GM12873 (cell line): Measurements from ENCODE around the gene TBRG4.

ENCODE experiments used
- TF ChIP-seq, protein P1 (sequence below): IDR thresholded peaks from 2 replicates; pipeline ENCODE4 v1.5.1; 2012; ENCODE audit warnings: low read depth, mild to moderate bottlenecking, moderate library complexity, low read length, control low read depth; ENCODE audit not compliant: insufficient read depth; ENCODE audit errors: missing control alignments

The TBRG4 gene

DNA sequence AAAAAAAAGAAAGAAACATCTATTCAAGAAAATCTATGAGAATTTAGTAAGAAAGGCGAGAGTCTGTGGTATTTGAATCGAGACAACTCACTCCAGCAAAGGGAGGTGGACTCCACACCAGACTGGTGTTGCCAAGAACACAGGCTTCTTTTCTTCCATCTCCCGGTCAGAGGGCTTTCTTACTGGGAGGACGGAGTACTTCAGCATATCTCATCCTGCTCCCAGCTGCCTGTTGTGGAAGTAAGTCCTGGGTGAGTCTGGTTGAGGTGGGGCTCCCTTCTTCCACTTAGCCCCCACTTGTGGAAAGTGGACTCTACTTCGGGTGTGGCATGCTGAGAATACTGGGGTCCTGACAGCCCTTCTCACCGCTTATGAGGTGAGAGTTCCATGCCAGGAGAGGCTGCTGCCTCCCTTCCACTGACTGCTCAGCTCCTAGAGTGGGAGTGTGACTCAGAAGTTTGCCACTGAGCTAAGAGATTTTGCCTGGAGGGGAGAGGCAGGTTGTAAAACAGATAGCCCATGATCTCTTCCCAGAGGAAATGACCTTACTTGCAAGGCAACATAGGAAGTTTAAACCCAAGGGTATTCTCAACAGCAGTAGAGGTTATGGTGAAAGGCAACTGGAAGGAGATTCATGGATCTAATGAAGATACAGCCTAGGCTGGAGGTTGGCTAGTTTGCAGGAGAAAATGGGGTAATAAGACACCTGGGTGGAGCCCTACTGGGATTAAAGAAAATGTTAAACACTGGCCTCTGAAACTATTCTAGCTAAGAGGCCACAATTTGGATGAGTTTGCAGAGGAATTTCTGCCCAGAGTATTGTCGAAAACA is 19.2 kb downstream of the TBRG4 start:
- TF ChIP-seq, protein P1, sequence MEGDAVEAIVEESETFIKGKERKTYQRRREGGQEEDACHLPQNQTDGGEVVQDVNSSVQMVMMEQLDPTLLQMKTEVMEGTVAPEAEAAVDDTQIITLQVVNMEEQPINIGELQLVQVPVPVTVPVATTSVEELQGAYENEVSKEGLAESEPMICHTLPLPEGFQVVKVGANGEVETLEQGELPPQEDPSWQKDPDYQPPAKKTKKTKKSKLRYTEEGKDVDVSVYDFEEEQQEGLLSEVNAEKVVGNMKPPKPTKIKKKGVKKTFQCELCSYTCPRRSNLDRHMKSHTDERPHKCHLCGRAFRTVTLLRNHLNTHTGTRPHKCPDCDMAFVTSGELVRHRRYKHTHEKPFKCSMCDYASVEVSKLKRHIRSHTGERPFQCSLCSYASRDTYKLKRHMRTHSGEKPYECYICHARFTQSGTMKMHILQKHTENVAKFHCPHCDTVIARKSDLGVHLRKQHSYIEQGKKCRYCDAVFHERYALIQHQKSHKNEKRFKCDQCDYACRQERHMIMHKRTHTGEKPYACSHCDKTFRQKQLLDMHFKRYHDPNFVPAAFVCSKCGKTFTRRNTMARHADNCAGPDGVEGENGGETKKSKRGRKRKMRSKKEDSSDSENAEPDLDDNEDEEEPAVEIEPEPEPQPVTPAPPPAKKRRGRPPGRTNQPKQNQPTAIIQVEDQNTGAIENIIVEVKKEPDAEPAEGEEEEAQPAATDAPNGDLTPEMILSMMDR: no peak

DNA sequence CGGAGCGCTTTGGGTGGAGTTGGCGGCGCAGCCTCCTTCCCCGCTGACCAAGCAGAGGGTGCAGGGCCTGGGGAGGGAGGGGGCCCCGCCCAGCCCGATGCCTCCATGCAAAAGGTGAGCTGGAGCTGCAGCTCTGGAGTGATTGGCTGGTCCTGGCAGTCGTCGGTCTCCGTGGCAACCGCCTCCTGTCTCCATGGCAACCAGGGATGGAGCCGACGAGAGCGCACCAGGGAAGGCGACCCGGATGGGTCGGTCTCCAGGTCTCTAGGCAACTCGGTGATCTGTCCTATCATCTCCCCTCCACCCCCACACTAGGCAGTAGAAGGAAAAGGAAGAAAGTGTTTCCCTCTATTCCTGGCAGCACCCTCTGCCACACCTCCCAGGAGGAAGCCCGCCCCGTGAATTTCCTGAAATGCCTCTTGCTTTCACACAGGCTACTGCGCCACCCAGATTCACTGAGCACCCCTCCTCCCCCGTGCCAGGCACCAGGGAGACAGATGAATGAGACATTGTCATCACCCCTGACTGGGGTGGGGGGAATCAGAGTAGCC is 22.1 kb downstream of the TBRG4 start:
- TF ChIP-seq, protein P1: no peak

DNA sequence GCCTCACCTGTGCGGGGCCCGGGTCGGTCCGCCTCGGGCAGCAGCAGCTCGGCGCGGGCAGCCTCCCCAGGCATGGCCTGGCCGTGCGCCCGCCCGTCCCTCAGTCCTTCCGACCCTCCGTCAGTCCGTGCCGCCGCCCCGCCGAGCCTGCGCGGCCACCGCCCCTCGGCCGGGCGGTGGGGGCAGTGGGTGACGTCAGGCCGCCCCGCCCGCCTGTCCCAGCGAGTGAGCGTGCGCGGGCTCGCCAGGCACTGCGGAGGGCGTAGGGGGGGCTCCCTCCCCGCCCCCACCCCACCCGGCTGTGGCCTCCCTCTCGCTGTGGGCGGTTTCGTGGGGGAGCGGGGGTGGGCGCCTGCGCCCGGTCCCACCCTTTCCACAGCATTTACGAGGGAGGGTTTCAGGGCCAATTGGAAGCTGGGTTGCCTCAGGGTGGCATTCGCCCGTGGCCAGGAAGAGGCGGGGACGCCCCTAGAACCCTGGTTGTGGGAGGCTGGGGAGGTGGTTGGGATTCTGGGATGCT is 22.6 kb downstream of the TBRG4 start, which contains the start of gene NACAD:
Gene NACAD, minus strand, starts transcription at position 149 of the 520 bp plus-strand sequence. Its CDS starts 75 bp downstream, at position 74.
- TF ChIP-seq, protein P1: no peak

DNA sequence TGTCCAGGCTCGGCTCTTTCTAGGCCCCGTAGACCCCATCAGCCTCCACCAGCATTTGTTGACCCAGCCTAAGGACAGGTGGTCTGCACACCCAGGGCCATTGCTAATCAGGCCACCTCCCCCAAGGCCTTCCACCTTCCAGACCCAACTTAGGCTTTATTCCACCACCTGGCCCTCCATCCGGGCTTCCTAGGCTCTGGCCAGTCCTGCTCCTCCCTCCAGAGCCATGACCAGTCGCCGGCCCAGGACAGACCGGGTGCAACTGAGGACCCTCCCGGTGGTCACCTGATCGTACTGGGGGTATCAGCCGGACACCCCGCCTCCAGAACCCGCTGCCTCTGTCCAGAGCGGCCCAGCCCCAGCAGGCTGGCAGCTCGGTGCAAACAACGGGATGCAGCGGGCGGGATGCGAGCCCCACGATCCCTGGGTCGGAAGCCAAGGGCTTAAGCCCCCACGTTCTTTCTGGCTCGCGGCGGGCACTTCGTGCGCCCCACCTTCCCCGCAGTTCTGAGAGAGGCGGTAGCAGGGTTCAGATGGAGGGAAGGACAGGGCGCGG is 23.3 kb downstream of the TBRG4 start:
- TF ChIP-seq, protein P1: no peak

DNA sequence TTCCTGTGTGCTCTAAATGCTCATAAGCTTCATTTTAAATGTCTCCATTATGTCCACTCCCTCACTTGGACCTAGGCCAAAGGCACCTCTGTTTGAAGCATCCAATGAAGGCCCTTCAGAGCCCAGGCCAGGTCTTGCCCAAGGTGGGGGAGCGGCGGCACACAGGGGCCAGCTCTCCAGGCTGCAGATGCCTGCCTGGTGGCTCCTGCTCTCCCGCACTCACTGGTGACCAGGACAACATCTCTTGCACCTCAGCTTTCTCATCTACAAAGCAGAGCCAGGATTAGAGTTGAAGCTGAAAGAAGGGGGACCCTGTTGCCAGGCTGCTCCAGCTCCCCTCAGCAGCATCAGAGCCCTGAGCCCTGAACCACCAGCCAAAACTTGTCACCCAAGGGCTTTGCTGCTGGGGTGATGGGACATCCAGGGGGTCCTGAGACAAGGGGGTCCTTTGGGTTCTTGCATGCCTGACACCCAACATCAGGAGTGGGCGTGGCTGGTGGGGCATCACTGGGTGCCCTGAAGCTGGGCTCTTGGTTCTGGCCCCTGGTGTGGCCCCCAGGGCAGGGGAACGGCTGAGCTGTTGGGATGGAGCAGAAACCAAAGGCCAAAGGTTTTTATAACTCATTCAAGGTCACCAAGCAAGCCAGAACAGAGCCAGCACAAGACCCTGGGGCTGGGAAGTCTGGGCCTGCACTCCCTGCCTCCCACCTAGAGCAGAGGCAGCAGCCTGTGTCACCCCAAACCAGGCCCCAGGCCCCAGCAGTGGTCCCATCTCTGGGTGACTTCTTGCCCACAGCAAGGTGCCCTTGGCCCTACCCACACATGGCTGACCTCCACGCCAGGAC is 24.0 kb downstream of the TBRG4 start:
- TF ChIP-seq, protein P1: no peak

DNA sequence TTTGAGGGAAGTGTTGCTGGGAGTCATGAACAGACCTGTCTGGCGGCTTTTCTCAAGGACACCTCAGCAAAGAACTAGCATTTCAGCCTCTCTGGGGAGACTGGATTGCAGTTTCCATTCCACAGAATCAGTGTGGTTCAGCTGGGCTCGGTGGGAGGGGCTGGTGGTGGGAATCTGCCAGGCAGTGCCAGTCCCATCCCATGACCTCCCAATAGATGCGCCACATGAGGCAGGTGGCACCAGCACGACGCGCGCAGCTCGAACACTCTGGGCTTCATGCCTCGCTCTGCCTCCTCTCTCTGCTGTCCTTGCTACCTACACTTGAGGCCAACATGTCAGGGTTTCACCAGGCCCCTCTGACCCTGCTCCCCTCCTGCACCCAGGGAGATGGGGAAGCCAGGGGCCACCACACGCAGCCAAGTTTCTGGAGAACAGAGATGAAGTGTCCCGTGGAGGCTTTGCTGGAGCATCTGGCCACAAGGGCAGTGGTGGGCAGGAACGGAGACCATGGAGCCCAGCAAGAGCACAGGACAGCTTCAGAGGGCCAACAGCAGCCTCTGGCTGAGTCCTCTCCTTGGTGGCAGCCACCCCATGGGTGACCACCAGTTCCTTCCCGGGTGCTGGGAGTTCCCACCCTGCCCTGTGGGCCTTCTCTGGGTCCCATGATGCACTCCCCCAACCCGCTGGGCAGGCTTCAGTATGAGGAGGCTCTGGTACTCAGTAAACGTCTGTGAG is 25.0 kb downstream of the TBRG4 start:
- TF ChIP-seq, protein P1: no peak
